HTERT RPE-1 (cell line): ENCODE measurements around the gene CCL1.
"Not testable (repeated sequence)": the region's sequence is repeated elsewhere in the genome, so short reads cannot be mapped to it uniquely, and the experiment has no call there.

Source experiments
- in situ Hi-C: fragments of 300-500 bp; cut with MboI; formaldehyde crosslinking; loops from 4 replicates; pipeline ENCODE4 v1.14.3; 2020; ENCODE audit warnings: low sequenced_read_pairs

The CCL1 gene

DNA sequence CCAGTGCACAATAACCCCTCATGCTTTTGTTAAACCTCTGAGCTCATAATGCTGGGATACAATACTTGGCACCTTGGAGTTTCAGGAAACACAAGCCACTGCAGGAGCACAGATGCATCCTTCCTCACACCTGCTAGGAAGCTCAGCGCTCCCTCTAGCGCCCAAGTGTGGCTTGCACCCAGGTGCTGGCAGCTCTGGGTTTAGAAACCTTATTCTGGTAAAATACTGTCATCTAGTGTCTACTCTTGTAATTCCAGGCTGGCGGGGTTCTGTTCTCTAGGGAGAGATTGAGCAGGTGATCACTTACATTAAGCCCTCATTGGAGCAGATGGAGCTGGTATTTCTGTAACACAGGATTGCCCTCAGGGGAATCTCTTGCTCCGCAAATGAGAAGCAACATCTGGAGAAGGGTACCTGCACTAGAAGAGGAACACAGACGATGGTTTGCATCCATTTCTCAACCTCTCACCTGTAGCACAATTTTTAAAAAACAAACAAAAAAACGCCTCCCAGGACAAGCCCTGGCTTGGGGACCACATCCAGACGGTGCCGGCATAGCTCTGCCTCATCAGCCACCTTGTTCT lies 1.5 kb downstream of the CCL1 start:
- in situ Hi-C loops, result no loop called here

DNA sequence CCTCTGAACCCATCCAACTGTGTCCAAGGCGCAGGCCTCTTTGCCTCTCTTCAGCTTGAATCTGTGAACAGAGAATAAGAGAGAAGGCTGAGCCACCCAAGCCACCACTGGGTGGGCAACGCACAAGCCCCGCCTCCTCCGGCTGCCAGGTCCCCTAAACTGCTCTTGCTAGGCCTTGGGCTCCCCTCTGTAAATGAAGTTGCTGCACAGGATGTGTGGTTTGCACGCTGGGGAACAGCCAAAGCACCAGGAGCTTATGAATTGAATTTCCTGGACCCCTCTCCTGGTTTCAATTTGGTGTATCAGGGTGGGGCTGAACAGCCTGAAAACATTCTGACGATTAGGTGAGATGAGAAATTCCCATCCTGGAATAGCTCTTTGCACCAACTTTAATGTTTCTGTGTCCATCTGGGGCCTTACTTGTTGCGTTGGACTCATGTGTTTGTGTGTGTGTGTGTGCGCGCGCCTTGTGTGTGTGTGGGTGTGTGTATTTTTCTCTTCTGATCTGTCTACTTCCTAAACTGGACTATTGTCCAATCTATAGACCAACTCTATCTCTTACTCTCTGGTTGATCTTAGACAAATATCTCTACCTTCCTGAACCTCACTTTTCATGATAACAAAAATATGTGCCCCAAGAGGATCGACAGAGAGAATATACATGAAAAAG lies 2.3 kb downstream of the CCL1 start:
- in situ Hi-C loops, result no loop called here

DNA sequence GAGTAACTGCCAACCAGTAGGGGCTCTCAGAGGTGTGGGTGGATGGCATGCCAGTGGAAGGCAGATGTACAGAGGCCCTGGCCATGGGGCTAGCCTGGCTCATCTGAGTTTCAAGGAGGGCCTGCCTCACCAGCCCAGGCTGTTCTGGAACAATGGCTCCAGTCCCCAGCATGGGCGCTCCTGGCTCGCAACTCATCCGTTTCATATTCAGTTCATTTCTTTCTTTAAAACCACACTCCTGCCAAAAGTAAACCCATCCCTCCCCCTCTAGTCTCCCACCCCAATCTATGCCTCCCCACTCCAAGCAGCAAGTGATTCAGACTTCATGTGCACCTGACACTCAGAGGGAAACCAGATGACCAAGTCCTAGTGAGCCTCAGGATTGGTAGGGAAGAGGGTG lies 4.4 kb downstream of the CCL1 start:
- in situ Hi-C loops, result no loop called here

DNA sequence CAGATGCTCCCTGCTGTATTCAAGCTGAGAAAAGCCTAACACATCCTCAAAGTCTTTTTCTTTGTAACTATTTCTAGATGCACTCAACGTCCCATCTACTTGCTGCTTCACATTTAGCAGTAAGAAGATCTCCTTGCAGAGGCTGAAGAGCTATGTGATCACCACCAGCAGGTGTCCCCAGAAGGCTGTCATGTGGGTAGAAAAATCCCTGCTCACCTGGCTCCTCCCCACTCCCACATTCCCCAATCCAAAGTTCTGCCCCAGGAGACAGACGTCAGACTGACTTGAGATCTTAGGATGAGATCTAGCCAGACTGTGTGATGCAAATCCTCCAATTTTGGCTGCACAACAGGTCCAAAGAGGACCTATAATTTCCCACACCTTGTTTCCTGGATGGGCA lies 5.6 kb downstream of the CCL1 start:
- in situ Hi-C loops, result no loop called here

DNA sequence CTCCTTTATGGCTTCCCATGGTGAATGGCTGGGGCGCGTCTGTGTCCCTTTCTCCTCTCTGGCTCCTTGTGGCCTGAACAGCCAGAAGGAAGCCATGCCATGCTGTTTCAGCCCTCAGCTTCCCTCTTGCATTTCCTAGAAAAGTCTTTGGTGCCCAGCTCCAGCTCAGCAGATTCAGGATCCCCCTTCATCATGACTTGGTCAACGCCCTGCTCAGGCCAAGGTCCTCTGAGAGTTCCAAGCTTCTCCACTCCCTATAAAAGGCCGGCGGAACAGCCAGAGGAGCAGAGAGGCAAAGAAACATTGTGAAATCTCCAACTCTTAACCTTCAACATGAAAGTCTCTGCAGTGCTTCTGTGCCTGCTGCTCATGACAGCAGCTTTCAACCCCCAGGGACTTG lies 6.8 kb downstream of the CCL1 start, which contains the start of gene CCL13:
Gene CCL13, plus strand, starts transcription at position 287 of the 400 bp plus-strand sequence. Its CDS starts 47 bp downstream, at position 334.
- in situ Hi-C loops, result no loop called here

DNA sequence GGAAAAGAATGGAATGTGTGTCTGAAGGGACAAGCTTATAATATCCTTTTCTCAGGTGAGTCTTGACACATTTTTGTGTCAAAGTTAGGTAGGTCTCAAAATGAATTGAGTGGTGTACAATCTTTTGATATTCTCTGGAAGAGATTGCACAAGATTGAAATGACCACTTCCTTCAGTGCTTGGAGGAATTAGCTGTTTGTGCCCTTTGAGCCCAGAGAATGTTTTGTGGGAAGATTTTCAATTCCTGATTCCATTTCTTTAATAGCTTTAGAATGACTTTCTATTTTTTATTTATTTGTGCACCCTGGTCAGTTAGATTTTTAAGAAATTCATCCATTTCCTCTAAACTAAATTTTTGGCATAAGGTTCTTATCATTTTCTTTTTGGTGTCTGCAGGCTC lies 8.4 kb downstream of the CCL1 start:
- in situ Hi-C loops, result no loop called here

GRCh38 chr17:34352191-34352590 lies 10.8 kb downstream of the CCL1 start:
- in situ Hi-C loops, result no loop called here

DNA sequence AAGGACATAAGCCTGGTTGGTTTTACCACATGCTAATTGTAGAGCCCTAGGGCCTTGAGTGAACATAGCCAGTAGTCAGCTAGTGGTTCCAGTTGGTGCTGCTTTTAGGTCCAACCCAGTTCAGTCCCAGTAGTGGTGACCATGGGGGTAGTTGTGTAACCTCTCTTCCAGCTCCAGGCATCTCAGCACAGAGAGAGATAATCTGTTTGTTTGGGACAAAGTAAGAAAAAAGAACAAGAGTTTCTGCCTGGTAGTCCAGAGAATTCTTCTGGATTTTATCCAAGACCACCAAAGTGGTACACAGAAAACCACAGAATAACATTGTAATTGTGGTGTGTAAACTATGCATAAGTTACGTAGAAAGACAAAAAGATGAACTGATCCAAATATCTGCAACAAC lies 11.9 kb downstream of the CCL1 start:
- in situ Hi-C loops, result no loop called here

DNA sequence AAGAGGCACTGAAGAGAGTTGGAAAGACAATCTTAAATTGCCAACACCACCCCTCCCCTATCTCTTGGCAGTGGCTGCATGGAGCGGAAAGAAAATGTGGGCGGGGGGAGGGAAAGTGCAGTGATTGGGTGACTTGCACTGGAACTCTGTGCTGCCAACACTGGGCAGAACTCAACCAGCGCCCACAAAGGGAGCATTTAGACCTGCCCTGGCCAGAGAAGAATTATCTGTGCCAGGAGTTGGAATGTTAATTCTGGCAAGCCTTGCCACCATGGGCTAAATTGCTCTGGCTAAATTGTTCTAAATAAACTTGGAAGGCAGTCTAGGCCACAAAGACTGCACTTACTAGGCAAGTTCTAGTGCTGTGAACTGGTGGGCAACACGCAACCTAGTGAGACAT lies 13.3 kb downstream of the CCL1 start:
- in situ Hi-C loops, result no loop called here

- in situ Hi-C loops, result no loop called here
Observed at GRCh38 chr17:34347063-34347462, 16.0 kb downstream of the CCL1 start.

GRCh38 chr17:34341916-34342315 lies 21.1 kb downstream of the CCL1 start:
- in situ Hi-C loops, result no loop called here

GRCh38 chr17:34339138-34339770 lies 23.8 kb downstream of the CCL1 start:
- in situ Hi-C loops, result no loop called here

- in situ Hi-C loops, result no loop called here
Observed at GRCh38 chr17:34337701-34338100, 25.3 kb downstream of the CCL1 start.

DNA sequence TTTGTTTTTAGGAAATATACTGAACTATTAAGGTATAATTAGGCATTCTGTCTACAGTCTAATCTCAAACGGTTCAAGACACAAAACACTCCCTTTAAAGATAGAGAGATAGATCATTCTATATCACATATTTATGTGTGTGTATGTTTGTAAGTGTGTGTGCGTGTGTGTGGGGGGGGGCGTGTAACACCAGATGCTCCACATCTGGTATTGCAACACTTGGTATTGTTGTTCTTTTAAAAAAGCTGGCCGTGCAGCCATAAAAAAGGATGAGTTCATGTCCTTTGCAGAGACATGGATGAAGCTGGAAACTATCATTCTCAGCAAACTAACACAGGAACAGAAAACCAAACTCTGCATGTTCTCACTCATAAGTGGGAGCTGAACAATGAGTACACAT lies 35.5 kb downstream of the CCL1 start:
- in situ Hi-C loops, result not testable (repeated sequence)

- in situ Hi-C loops, result no loop called here
Observed at GRCh38 chr17:34321964-34322363, 41.1 kb downstream of the CCL1 start.

DNA sequence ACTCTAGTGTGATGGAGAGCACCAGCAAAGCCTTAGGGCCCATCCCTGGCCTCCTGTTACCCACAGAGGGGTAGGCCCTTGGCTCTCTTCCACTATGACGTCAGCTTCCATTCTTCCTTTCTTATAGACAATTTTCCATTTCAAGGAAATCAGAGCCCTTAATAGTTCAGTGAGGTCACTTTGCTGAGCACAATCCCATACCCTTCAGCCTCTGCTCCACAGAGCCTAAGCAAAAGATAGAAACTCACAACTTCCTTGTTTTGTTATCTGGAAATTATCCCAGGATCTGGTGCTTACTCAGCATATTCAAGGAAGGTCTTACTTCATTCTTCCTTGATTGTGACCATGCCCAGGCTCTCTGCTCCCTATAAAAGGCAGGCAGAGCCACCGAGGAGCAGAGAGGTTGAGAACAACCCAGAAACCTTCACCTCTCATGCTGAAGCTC lies 44.0 kb downstream of the CCL1 start, which contains the start of gene CCL8:
Gene CCL8, plus strand, starts transcription at position 397 of the 445 bp plus-strand sequence. CDS start 67 bp downstream, outside the sequence.
- in situ Hi-C loops, result no loop called here

DNA sequence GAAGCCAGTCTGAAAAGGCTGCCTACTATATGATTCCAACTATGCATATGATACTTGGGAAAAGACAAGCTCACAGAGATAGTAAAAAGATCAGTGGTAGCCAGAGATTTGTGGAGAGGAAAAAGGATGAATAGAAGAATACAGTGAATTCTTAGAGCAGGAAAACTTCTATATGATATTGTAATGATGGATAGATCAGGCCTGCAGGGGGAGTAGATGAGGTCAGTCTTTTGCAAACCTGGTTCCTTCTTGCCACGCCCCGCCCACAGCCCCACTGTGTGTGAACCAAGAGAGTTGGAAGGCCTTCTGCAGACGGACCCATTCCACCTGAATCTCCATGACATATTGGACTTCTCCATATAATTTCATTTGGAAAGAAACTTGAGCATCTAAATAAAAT lies 44.6 kb downstream of the CCL1 start:
- in situ Hi-C loops, result no loop called here

DNA sequence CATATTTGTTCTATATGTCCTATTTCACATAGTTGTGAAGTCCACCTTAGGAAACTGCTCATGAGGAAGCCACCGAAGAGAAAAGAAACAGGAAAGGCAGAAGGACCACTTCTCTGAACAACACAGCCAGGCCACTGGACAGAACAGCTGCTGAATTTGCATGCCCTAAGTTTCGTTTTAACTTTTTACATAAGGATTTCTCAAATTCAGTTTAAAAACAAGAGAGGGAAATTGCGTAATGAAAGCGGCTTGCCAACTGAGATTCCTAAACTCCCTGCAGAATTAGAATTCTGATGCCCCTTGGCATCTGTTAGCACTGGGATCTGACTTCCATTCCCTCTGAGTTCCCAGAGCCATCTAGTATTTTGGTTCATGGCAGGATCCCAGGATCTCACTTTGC lies 48.8 kb downstream of the CCL1 start:
- in situ Hi-C loops, result no loop called here

GRCh38 chr17:34313164-34313563 lies 49.9 kb downstream of the CCL1 start:
- in situ Hi-C loops, result no loop called here

DNA sequence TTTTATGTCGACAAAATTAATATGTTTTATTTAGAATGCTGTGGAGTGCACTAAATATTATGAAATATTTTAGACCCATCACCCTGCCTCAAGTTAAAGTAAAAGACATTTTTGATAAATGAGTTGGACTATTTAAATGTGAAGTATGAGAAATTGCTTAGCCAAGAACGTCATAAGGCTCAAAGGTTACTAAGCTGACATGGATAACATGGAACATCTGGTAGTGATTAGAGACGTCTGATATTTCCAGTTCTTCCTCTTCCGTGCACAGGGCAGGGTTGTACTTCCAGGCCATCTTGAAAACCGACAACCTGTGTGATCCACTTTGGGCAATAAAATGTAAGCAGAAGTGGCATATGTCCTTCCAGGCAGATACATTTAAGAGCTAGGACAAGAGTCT lies 51.0 kb downstream of the CCL1 start:
- in situ Hi-C loops, result no loop called here

DNA sequence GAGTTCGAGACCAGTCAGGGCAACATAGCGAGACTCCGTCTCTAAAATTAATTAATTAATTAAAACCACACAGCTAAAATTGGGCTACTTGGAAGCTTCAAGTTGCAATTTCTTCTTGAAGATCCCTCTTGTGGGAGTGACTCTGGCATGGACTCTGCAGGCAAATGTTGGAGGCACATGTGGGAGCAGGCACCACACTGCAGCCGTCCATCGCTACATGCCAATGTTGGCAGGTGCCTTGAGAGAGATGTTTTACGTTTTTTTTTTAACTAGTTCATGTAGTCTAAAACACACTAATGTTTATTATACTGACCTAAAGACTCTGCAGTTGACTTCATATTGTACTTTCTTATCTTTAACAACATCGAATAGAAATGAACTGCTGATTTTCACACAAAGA lies 51.7 kb downstream of the CCL1 start:
- in situ Hi-C loops, result no loop called here
